ENCODE measurements around the gene OR5M8. TPM values are rescaled to one million over a fixed set of nuclear protein-coding genes. Genes with fewer than 3 reads are reported as not detected.

OR5M8 gene
- total RNA-seq, 1 donor from 2014 or later, result not detected

GRCh38 chr11:56509439-56509838, 18.3 kb upstream of the OR5M8 start:
- Histone ChIP-seq H3K27me3 (no peaks in the 10 kb centered on the region), H3K9me3 (no peaks in the 10 kb centered on the region), H3K27ac (no peak overlapping the region), H3K4me1 (no peaks in the 10 kb centered on the region), H3K4me3 (no peak overlapping the region), H3K36me3 (no peaks in the 10 kb centered on the region)
- DNase-seq (ENCODE audit: extremely low spot score in 2 of 2), result no peak
- TF ChIP-seq CTCF (IDR thresholded peaks at IDR 0.05), result no peak
- TF ChIP-seq POLR2A (IDR thresholded peaks at IDR 0.05), result no peak
- no peak for TF ChIP-seq POLR2AphosphoS5 (IDR thresholded peaks at IDR 0.05; ENCODE audit: insufficient read depth in 1 of 2, low read depth in 1 of 2)
- intact Hi-C loops (cut with DNase I), result no loop called here

GRCh38 chr11:56497010-56497409, 5.8 kb upstream of the OR5M8 start:
- no peaks in the 10 kb centered on the region for H3K9me3 ChIP-seq
- TF ChIP-seq POLR2A (IDR thresholded peaks at IDR 0.05) (no peak), POLR2AphosphoS5 (IDR thresholded peaks at IDR 0.05; ENCODE audit: insufficient read depth in 1 of 2, low read depth in 1 of 2) (no peak), CTCF (IDR thresholded peaks at IDR 0.05) (no peak)
- no peaks in the 10 kb centered on the region for H3K4me1 ChIP-seq
- no peak overlapping the region for H3K4me3 ChIP-seq
- intact Hi-C loops (cut with DNase I), result no loop called here
- no peaks in the 10 kb centered on the region for H3K36me3 ChIP-seq
- H3K27ac ChIP-seq, result no peak overlapping the region
- no peaks in the 10 kb centered on the region for H3K27me3 ChIP-seq
- DNase-seq (ENCODE audit: extremely low spot score in 2 of 2), result no peak

- H3K27me3 ChIP-seq, result no peaks in the 10 kb centered on the region
- H3K36me3 ChIP-seq, result no peaks in the 10 kb centered on the region
- no peaks in the 10 kb centered on the region for H3K4me1 ChIP-seq
- no peaks in the 10 kb centered on the region for H3K9me3 ChIP-seq
- no peak overlapping the region for H3K4me3 ChIP-seq
- no peak overlapping the region for H3K27ac ChIP-seq
- intact Hi-C loops (cut with DNase I), result no loop called here
- TF ChIP-seq CTCF (IDR thresholded peaks at IDR 0.05), result no peak
- TF ChIP-seq POLR2AphosphoS5 (IDR thresholded peaks at IDR 0.05; ENCODE audit: insufficient read depth in 1 of 2, low read depth in 1 of 2), result no peak
- no peak for TF ChIP-seq POLR2A (IDR thresholded peaks at IDR 0.05)
- no peak for DNase-seq (ENCODE audit: extremely low spot score in 2 of 2)
These were observed 3.9 kb upstream of the OR5M8 start for GRCh38 chr11:56495117-56495516.

GRCh38 chr11:56486801-56487200, 4.4 kb downstream of the OR5M8 start:
- Histone ChIP-seq H3K27ac (no peak overlapping the region), H3K4me3 (no peak overlapping the region), H3K9me3 (no peaks in the 10 kb centered on the region), H3K36me3 (no peaks in the 10 kb centered on the region), H3K27me3 (no peaks in the 10 kb centered on the region), H3K4me1 (no peaks in the 10 kb centered on the region)
- no peak for DNase-seq (ENCODE audit: extremely low spot score in 2 of 2)
- TF ChIP-seq CTCF (IDR thresholded peaks at IDR 0.05), result no peak
- TF ChIP-seq POLR2AphosphoS5 (IDR thresholded peaks at IDR 0.05; ENCODE audit: insufficient read depth in 1 of 2, low read depth in 1 of 2), result no peak
- TF ChIP-seq POLR2A (IDR thresholded peaks at IDR 0.05), result no peak
- intact Hi-C loops (cut with DNase I), result no loop called here

- intact Hi-C loops (cut with DNase I), result no loop called here
- no peaks in the 10 kb centered on the region for H3K27me3 ChIP-seq
- DNase-seq (ENCODE audit: extremely low spot score in 2 of 2), result no peak
- no peaks in the 10 kb centered on the region for H3K9me3 ChIP-seq
- TF ChIP-seq POLR2AphosphoS5 (IDR thresholded peaks at IDR 0.05; ENCODE audit: insufficient read depth in 1 of 2, low read depth in 1 of 2), result no peak
- TF ChIP-seq CTCF (IDR thresholded peaks at IDR 0.05), result no peak
- TF ChIP-seq POLR2A (IDR thresholded peaks at IDR 0.05), result no peak
- no peak overlapping the region for H3K27ac ChIP-seq
- H3K36me3 ChIP-seq, result no peaks in the 10 kb centered on the region
- H3K4me3 ChIP-seq, result no peak overlapping the region
- no peaks in the 10 kb centered on the region for H3K4me1 ChIP-seq
These were observed 16.4 kb downstream of the OR5M8 start for GRCh38 chr11:56474729-56475235.

All from vagina (tissue), 2 donors.